HepG2 (cell line): ENCODE data around the gene CCL16. TPM values are rescaled to one million over a fixed set of nuclear protein-coding genes. Genes with fewer than 3 reads are reported as not detected.
A peak's percentile ranks its signal among the peaks of the same experiment; 100 is the strongest.

Experiments
- ATRX ChIP-seq: sonication (generic); formaldehyde crosslinking; IDR thresholded peaks from 2 replicates; pipeline ENCODE4 v1.4.0; 2020; ENCODE audit warnings: missing genetic modification reagents, borderline replicate concordance
- GTF2F1 ChIP-seq: fragments of 150-350 bp; IDR thresholded peaks from 2 replicates; pipeline ENCODE4 v1.6.1; 2014; ENCODE audit warnings: low read length
- HINFP ChIP-seq: sonication (generic); formaldehyde crosslinking; IDR thresholded peaks from 2 replicates; pipeline ENCODE4 v1.4.0; 2020; ENCODE audit warnings: low read depth, mild to moderate bottlenecking, missing genetic modification reagents
- HMG20B ChIP-seq: conservative IDR thresholded peaks from 2 replicates; pipeline ENCODE4 v1.6.1; 2016; ENCODE audit warnings: missing genetic modification reagents, missing compliant biosample characterization
- KDM4B ChIP-seq: sonication (generic); formaldehyde crosslinking; IDR thresholded peaks from 2 replicates; pipeline ENCODE4 v1.4.0; 2020; ENCODE audit warnings: missing genetic modification reagents
- MLXIP ChIP-seq: sonication (generic); formaldehyde crosslinking; IDR thresholded peaks from 2 replicates; pipeline ENCODE4 v1.9.0; 2021; ENCODE audit warnings: missing genetic modification reagents, borderline replicate concordance
- RAD21 ChIP-seq: fragments of 450-650 bp; formaldehyde crosslinking; IDR thresholded peaks from 2 replicates; pipeline ENCODE4 v1.5.0; 2020; ENCODE audit warnings: mild to moderate bottlenecking
- SIX4 ChIP-seq: sonication (generic); formaldehyde crosslinking; IDR thresholded peaks from 2 replicates; pipeline ENCODE4 v1.4.0; 2020; ENCODE audit warnings: missing genetic modification reagents
- ZBTB25 ChIP-seq: IDR thresholded peaks from 2 replicates; pipeline ENCODE4 v1.6.1; 2018; ENCODE audit warnings: missing genetic modification reagents
- ZKSCAN5 ChIP-seq: sonication (generic); formaldehyde crosslinking; IDR thresholded peaks from 2 replicates; pipeline ENCODE4 v1.5.1; 2020; ENCODE audit warnings: mild to moderate bottlenecking, missing genetic modification reagents
- ZNF143 ChIP-seq: sonication (generic); formaldehyde crosslinking; IDR thresholded peaks from 2 replicates; pipeline ENCODE4 v1.4.0; 2020; ENCODE audit warnings: missing genetic modification reagents
- ZNF230 ChIP-seq: sonication (generic); formaldehyde crosslinking; IDR thresholded peaks from 2 replicates; pipeline ENCODE4 v1.4.0; 2020; ENCODE audit warnings: mild to moderate bottlenecking, missing genetic modification reagents
- ZNF567 ChIP-seq: sonication (generic); formaldehyde crosslinking; IDR thresholded peaks from 2 replicates; pipeline ENCODE4 v1.8.1; 2023; ENCODE audit warnings: mild to moderate bottlenecking, missing genetic modification reagents, borderline replicate concordance
- ZNF850 ChIP-seq: sonication (generic); formaldehyde crosslinking; conservative IDR thresholded peaks from 2 replicates; pipeline ENCODE4 v1.9.0; 2021; ENCODE audit warnings: mild to moderate bottlenecking, missing genetic modification reagents
- polyA plus RNA-seq, 8 experiments: library from polyadenylated mRNA; depleted of rRNA in 3 of 8; stranded (reverse) in 7 of 8; unstranded in 1 of 8; fragments of >200 nt; fragmentation: Illumina TruSeq in 4 of 8; extraction: Trizol in 4 of 8; gene quantifications; 2 replicates each; pipeline versions ENCODE4 v1.2.1 to v1.2.3, GENCODE V29; 2011 to 2016; ENCODE audit warnings: low read depth in 4 of 8, missing spikeins in 1 of 8, mixed read lengths in 1 of 8; ENCODE audit not compliant: insufficient read depth in 1 of 8
- total RNA-seq, 5 experiments: library from RNA; depleted of rRNA; stranded (reverse); fragments of >200 nt; fragmentation: Illumina TruSeq; extraction: Trizol; gene quantifications; 2 replicates each; pipeline ENCODE4 v1.2.3, GENCODE V29; 2016; ENCODE audit warnings: low read depth in 1 of 5
- TF ChIP-seq, protein P1 (sequence below), 2 experiments: IDR thresholded peaks; 2 replicates each; pipeline ENCODE4 v1.6.1; 2011 to 2012; ENCODE audit warnings: low read length in 2 of 2, borderline replicate concordance in 1 of 2, low read depth in 1 of 2, mild to moderate bottlenecking in 1 of 2, moderate library complexity in 1 of 2
- TF ChIP-seq, protein P2 (sequence below): sonication (generic); formaldehyde crosslinking; IDR thresholded peaks from 2 replicates; pipeline ENCODE4 v1.5.0; 2020; ENCODE audit warnings: missing genetic modification reagents, mild to moderate bottlenecking, borderline replicate concordance
- TF ChIP-seq, protein P3 (sequence below): sonication (generic); formaldehyde crosslinking; IDR thresholded peaks from 2 replicates; pipeline ENCODE4 v1.5.0; 2020; ENCODE audit warnings: missing genetic modification reagents, mild to moderate bottlenecking, borderline replicate concordance

Gene CCL16
- total and polyA plus RNA-seq, 2 of the 13 experiments (the other 11 are each of a cell fraction or from before 2014, with no cell fraction given) = 2.0 to 14.7 TPM

DNA sequence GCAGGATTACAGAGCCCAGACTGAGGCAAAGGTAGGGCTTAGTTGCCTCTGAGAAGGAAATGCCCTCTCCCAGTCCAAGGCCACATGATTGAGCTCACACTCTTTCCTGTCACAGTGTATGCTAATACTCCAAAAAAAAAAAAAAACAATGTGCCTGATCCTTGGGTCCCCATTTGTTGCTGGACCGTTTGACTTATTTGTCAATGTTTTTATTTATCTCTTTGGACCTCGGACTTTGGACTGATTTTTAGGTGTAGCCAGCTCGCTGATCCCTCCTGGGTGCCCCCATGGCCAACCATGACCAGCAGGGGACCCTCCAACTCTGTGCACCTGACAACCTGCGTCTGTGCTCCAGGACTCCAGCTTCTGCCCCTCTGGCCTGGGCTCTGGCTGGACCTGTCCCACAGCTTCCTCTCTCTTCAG, 622 bp upstream of the CCL16 start (continued):
- TF ChIP-seq MLXIP (CRISPR knock-in tag) (no peak), ZKSCAN5 (CRISPR knock-in tag) (no peak), ATRX (CRISPR knock-in tag) (no peak), GTF2F1 (no peak), KDM4B (peak; percentile 64; the same call in 1 of the 2 replicates), ZNF143 (CRISPR knock-in tag) (no peak), ZNF567 (CRISPR knock-in tag) (no peak), RAD21 (CRISPR knock-in tag) (peak; percentile 88), HMG20B (CRISPR knock-in tag) (no peak; the same call in 1 of the 2 replicates), HINFP (no peak), ZNF850 (no peak), ZNF230 (CRISPR knock-in tag) (0 out of 2 replicates have a peak, but pooled peaks have one; percentile 56), SIX4 (CRISPR knock-in tag) (no peak), ZBTB25 (CRISPR knock-in tag) (peak; percentile 56; the same call in 1 of the 2 replicates)
- TF ChIP-seq, protein P1, sequence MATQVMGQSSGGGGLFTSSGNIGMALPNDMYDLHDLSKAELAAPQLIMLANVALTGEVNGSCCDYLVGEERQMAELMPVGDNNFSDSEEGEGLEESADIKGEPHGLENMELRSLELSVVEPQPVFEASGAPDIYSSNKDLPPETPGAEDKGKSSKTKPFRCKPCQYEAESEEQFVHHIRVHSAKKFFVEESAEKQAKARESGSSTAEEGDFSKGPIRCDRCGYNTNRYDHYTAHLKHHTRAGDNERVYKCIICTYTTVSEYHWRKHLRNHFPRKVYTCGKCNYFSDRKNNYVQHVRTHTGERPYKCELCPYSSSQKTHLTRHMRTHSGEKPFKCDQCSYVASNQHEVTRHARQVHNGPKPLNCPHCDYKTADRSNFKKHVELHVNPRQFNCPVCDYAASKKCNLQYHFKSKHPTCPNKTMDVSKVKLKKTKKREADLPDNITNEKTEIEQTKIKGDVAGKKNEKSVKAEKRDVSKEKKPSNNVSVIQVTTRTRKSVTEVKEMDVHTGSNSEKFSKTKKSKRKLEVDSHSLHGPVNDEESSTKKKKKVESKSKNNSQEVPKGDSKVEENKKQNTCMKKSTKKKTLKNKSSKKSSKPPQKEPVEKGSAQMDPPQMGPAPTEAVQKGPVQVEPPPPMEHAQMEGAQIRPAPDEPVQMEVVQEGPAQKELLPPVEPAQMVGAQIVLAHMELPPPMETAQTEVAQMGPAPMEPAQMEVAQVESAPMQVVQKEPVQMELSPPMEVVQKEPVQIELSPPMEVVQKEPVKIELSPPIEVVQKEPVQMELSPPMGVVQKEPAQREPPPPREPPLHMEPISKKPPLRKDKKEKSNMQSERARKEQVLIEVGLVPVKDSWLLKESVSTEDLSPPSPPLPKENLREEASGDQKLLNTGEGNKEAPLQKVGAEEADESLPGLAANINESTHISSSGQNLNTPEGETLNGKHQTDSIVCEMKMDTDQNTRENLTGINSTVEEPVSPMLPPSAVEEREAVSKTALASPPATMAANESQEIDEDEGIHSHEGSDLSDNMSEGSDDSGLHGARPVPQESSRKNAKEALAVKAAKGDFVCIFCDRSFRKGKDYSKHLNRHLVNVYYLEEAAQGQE (IDR thresholded peaks at IDR 0.05; ENCODE audit: borderline replicate concordance in 1 of 2, low read depth in 1 of 2, low read length in 2 of 2) = no peak
- TF ChIP-seq, protein P2, sequence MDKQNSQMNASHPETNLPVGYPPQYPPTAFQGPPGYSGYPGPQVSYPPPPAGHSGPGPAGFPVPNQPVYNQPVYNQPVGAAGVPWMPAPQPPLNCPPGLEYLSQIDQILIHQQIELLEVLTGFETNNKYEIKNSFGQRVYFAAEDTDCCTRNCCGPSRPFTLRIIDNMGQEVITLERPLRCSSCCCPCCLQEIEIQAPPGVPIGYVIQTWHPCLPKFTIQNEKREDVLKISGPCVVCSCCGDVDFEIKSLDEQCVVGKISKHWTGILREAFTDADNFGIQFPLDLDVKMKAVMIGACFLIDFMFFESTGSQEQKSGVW (CRISPR knock-in tag) = no peak
- TF ChIP-seq, protein P3, sequence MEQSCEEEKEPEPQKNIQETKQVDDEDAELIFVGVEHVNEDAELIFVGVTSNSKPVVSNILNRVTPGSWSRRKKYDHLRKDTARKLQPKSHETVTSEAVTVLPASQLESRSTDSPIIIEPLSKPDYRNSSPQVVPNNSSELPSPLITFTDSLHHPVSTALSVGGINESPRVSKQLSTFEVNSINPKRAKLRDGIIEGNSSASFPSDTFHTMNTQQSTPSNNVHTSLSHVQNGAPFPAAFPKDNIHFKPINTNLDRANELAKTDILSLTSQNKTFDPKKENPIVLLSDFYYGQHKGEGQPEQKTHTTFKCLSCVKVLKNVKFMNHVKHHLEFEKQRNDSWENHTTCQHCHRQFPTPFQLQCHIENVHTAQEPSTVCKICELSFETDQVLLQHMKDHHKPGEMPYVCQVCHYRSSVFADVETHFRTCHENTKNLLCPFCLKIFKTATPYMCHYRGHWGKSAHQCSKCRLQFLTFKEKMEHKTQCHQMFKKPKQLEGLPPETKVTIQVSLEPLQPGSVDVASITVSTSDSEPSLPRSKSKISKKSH = no peak
